Measurements from ENCODE around the gene ZDHHC22.

The ZDHHC22 gene

GRCh38 chr14:77087631-77088030 is 54.0 kb downstream of the ZDHHC22 start:
- TF ChIP-seq POLR2AphosphoS5 (IDR thresholded peaks at IDR 0.05; ENCODE audit: low read depth, low read length) (no peak), SIN3A (IDR thresholded peaks at IDR 0.05; ENCODE audit: borderline replicate concordance, insufficient read depth, low read length) (no peak), TAF1 (IDR thresholded peaks at IDR 0.05; ENCODE audit: borderline replicate concordance, insufficient read depth, low read length) (no peak), FOXP2 (optimal IDR thresholded peaks at IDR 0.05; ENCODE audit: borderline replicate concordance, extremely low read depth, extremely low read length, insufficient read depth) (no peak), REST (IDR thresholded peaks at IDR 0.05; ENCODE audit: insufficient read depth in 1 of 2, low read depth in 2 of 2, low read length in 2 of 2) (no peak)

DNA sequence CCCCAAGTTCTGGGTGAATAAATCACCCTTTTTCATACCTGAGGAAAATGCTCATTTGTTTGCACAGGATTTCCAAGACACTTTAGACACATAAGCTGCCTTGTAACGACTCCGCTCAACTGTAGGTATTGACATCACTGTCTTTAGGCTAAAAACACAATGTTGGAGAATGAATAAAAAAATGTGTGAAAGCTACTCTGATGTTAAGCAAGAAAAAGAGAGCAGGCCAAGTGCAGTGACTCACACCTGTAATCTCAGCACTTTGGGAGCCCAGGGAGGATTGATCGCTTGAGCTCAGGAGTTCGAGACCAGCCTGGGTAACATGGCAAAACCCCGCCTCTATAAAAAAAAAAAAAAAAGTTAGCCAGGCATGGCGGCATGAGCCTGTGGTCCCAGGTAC is 54.6 kb downstream of the ZDHHC22 start:
- TF ChIP-seq TAF1 (IDR thresholded peaks at IDR 0.05; ENCODE audit: borderline replicate concordance, insufficient read depth, low read length) (no peak), SIN3A (IDR thresholded peaks at IDR 0.05; ENCODE audit: borderline replicate concordance, insufficient read depth, low read length) (no peak), POLR2AphosphoS5 (IDR thresholded peaks at IDR 0.05; ENCODE audit: low read depth, low read length) (no peak), FOXP2 (optimal IDR thresholded peaks at IDR 0.05; ENCODE audit: borderline replicate concordance, extremely low read depth, extremely low read length, insufficient read depth) (no peak), REST (IDR thresholded peaks at IDR 0.05; ENCODE audit: insufficient read depth in 1 of 2, low read depth in 2 of 2, low read length in 2 of 2) (no peak)

DNA sequence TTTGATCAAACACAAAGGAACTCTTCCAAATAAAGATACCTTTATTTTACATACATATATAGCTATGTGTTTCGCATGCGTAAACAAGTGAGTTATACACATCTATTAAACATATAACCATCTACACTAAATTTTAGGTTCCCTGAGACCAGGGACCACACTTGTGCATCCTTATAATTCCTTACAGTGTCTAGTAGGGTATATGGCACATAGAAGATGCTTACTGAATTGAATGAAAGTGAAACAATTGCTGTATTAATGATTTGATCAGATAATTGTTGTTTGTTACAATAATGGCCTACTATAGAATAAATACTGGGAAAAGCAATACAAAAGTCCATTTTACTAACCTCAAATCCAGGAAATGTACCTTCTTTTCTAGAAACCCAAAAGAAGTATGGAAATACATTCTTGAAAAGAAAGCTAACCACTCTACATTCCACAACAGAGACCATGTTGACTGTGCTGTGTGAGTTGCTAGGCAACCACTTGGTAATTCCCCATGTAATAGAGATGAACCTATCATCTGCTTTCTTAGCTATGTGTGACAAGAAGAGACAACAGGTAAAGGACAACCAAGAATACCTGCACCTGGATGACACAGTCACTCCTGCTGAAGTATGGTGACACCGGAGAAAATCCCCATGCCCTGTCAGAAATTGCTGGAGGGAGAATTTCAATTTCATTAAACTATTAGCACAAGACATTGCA is 55.4 kb downstream of the ZDHHC22 start:
- TF ChIP-seq TAF1 (IDR thresholded peaks at IDR 0.05; ENCODE audit: borderline replicate concordance, insufficient read depth, low read length) (no peak), POLR2AphosphoS5 (IDR thresholded peaks at IDR 0.05; ENCODE audit: low read depth, low read length) (no peak), FOXP2 (optimal IDR thresholded peaks at IDR 0.05; ENCODE audit: borderline replicate concordance, extremely low read depth, extremely low read length, insufficient read depth) (no peak), REST (IDR thresholded peaks at IDR 0.05; ENCODE audit: insufficient read depth in 1 of 2, low read depth in 2 of 2, low read length in 2 of 2) (no peak), SIN3A (IDR thresholded peaks at IDR 0.05; ENCODE audit: borderline replicate concordance, insufficient read depth, low read length) (no peak)

- TF ChIP-seq POLR2AphosphoS5 (IDR thresholded peaks at IDR 0.05; ENCODE audit: low read depth, low read length): no peak
- no peak for TF ChIP-seq FOXP2 (optimal IDR thresholded peaks at IDR 0.05; ENCODE audit: borderline replicate concordance, extremely low read depth, extremely low read length, insufficient read depth)
- no peak for TF ChIP-seq SIN3A (IDR thresholded peaks at IDR 0.05; ENCODE audit: borderline replicate concordance, insufficient read depth, low read length)
- TF ChIP-seq TAF1 (IDR thresholded peaks at IDR 0.05; ENCODE audit: borderline replicate concordance, insufficient read depth, low read length): no peak
- no peak for TF ChIP-seq REST (IDR thresholded peaks at IDR 0.05; ENCODE audit: insufficient read depth in 1 of 2, low read depth in 2 of 2, low read length in 2 of 2)
These were observed 56.1 kb downstream of the ZDHHC22 start for GRCh38 chr14:77085538-77085937.

Data from PFSK-1 (cell line).